SK-N-MC (cell line): Measurements from ENCODE around the gene HACD4.
"Not testable (repeated sequence)": the region's sequence is repeated elsewhere in the genome, so short reads cannot be mapped to it uniquely, and the experiment has no call there.

Experiments
- DNase-seq: peaks from one replicate; pipeline ENCODE4 v3.0.0-alpha.2; 2011; ENCODE audit warnings: low read depth, low spot score
- H3K27ac ChIP-seq: fragments of 200-600 bp; sonication (generic); 2 replicates; pipeline ENCODE4 v1.5.1; 2016; ENCODE audit warnings: mixed run types
- H3K36me3 ChIP-seq: fragments of 200-600 bp; sonication (generic); 2 replicates; pipeline ENCODE4 v1.6.1; 2017; ENCODE audit warnings: antibody characterized with exemption, low read length, mixed read lengths; ENCODE audit not compliant: insufficient read depth
- H3K4me3 ChIP-seq: fragments of 200-600 bp; sonication (generic); 2 replicates; pipeline ENCODE4 v1.5.1; 2016
- H3K9ac ChIP-seq: fragments of 200-600 bp; sonication (generic); 2 replicates; pipeline ENCODE4 v1.8.0; 2017; ENCODE audit warnings: mixed run types, mixed read lengths; ENCODE audit not compliant: insufficient read length
- H3K9me3 ChIP-seq: fragments of 200-600 bp; sonication (generic); 2 replicates; pipeline ENCODE4 v1.6.1; 2017; ENCODE audit warnings: low read depth, mild to moderate bottlenecking, antibody characterized with exemption, low read length, moderate library complexity, mixed read lengths
- EZH2 ChIP-seq: fragments of 200-600 bp; sonication (generic); IDR thresholded peaks from one replicate; pipeline ENCODE4 v1.6.1; 2017; ENCODE audit warnings: antibody characterized with exemption
- FOXP2 ChIP-seq: optimal IDR thresholded peaks from 2 replicates; pipeline ENCODE3; 2011; ENCODE audit warnings: mild to moderate bottlenecking, moderate library complexity; ENCODE audit not compliant: insufficient read depth; ENCODE audit errors: extremely low read length, control extremely low read depth
- POLR2AphosphoS5 ChIP-seq: IDR thresholded peaks from 2 replicates; pipeline ENCODE4 v1.6.1; 2012; ENCODE audit warnings: mild to moderate bottlenecking, low read depth, low read length, borderline replicate concordance

The HACD4 gene

GRCh38 chr9:20984506-20984905, 46.9 kb downstream of the HACD4 start:
- Histone ChIP-seq H3K9ac (no peak overlapping the region), H3K4me3 (no peak overlapping the region), H3K9me3 (no peaks in the 10 kb centered on the region), H3K36me3 (peaks cover 14% of the 10 kb centered on the region), H3K27ac (no peak overlapping the region)
- DNase-seq: no peak
- TF ChIP-seq FOXP2: no peak
- no peak for TF ChIP-seq EZH2

- Histone ChIP-seq H3K9ac (no peak overlapping the region), H3K36me3 (peaks cover 17% of the 10 kb centered on the region), H3K4me3 (no peak overlapping the region), H3K27ac (no peak overlapping the region), H3K9me3 (no peaks in the 10 kb centered on the region)
- DNase-seq: no peak
- TF ChIP-seq POLR2AphosphoS5 (no peak), FOXP2 (no peak), EZH2 (no peak)
These were observed 50.0 kb downstream of the HACD4 start for GRCh38 chr9:20981486-20981885.

GRCh38 chr9:20980832-20981455, 50.5 kb downstream of the HACD4 start:
- Histone ChIP-seq H3K9ac (no peak overlapping the region), H3K9me3 (no peaks in the 10 kb centered on the region), H3K36me3 (peaks cover 17% of the 10 kb centered on the region), H3K4me3 (no peak overlapping the region), H3K27ac (no peak overlapping the region)
- DNase-seq: no peak
- no peak for TF ChIP-seq POLR2AphosphoS5
- TF ChIP-seq FOXP2: no peak
- no peak for TF ChIP-seq EZH2

DNA sequence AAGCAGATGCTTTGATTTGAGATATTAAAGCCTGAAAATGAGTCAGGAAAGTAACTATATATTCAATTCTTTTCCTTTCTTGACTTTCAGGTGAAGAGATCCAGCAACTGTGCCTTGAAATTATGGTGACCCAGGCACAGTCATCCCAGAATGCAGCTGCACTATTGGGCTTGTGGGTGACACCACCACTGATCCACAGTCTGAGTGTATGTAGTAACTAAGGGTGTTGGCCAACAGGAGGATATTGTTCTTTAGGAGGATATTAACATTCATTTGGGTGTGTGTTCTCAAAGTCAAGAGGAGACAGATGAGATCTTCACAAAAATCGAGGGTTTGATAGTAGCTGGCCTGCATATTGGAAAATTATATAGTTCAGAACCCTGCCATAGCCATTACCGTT, 53.2 kb downstream of the HACD4 start:
- H3K36me3 ChIP-seq: peaks cover 17% of the 10 kb centered on the region
- no peak for DNase-seq

DNA sequence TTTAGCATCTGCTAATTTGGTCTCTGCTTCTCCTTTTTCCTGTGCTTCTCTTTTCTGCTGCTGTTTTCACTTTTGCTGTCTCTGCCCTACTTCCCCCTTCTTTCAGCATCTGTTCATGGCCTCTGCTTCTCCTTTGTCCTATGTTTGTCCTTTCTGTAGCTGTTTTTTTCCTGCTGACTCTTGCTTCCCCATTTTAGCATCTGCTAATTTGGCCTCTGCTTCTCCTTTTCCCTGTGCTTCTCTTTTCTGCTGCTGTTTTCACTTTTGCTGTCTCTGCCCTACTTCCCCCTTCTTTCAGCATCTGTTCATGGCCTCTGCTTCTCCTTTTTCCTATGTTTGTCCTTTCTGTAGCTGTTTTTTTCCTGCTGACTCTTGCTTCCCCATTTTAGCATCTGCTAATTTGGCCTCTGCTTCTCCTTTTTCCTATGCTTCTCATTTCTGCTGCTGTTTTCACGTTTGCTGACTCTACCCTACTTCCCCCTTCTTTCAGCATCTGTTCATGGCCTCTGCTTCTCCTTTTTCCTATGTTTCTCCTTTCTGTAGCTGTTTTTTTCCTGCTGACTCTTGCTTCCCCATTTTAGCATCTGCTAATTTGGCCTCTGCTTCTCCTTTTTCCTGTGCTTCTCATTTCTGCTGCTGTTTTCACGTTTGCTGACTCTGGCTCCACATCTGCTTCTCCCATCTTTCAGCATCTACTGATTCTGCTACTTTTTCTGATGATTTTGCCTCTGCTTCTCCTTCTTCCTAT, 57.1 kb downstream of the HACD4 start:
- not testable (repeated sequence) for H3K27ac ChIP-seq, H3K9me3 ChIP-seq
- peaks cover 11% of the 10 kb centered on the region for H3K36me3 ChIP-seq

More for the DNA sequence above, 53.2 kb downstream of the HACD4 start:
- TF ChIP-seq EZH2 (no peak), POLR2AphosphoS5 (no peak), FOXP2 (no peak)
- Histone ChIP-seq H3K9ac (no peak overlapping the region), H3K4me3 (no peak overlapping the region), H3K9me3 (no peaks in the 10 kb centered on the region), H3K27ac (no peak overlapping the region)

GRCh38 chr9:20973246-20973947, 58.0 kb downstream of the HACD4 start:
- DNase-seq, H3K9me3 ChIP-seq, H3K27ac ChIP-seq, H3K9ac ChIP-seq, H3K4me3 ChIP-seq: not testable (repeated sequence)
- peaks cover 11% of the 10 kb centered on the region for H3K36me3 ChIP-seq

More for the DNA sequence above, 57.1 kb downstream of the HACD4 start:
- not testable (repeated sequence) for H3K9ac ChIP-seq, H3K4me3 ChIP-seq, DNase-seq

DNA sequence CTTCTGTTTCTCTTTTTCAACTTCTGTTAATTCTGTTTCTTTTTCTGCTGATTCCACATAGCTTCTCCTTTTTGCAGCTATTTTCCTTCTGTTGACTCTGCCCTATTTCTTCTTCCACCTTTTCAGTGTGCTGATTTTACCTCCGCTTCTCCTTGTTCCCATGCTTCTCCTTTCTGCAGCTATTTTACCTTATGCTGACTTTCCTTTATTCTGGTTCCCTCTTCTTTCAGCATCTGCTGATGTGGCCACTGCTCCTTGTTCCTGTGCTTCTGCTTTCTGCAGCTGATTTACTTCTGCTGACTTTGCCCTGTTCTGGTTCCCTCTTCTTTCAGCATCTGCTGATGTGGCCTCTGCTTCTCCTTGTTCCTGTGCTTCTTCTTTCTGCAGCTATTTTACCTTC, 58.8 kb downstream of the HACD4 start:
- Histone ChIP-seq H3K27ac (no peak overlapping the region), H3K36me3 (peaks cover 11% of the 10 kb centered on the region), H3K4me3 (no peak overlapping the region), H3K9ac (no peak overlapping the region), H3K9me3 (no peaks in the 10 kb centered on the region)
- no peak for DNase-seq
- no peak for TF ChIP-seq POLR2AphosphoS5
- no peak for TF ChIP-seq FOXP2
- TF ChIP-seq EZH2: no peak

- Histone ChIP-seq H3K27ac (no peak overlapping the region), H3K36me3 (peaks cover 4% of the 10 kb centered on the region; the same call in 1 of the 2 replicates), H3K9ac (no peak overlapping the region), H3K4me3 (no peak overlapping the region), H3K9me3 (no peaks in the 10 kb centered on the region)
- DNase-seq: no peak
- TF ChIP-seq FOXP2 (no peak), EZH2 (no peak), POLR2AphosphoS5 (no peak)
These were observed 68.8 kb downstream of the HACD4 start for GRCh38 chr9:20962536-20963225.

GRCh38 chr9:20950707-20951106, 80.7 kb downstream of the HACD4 start:
- peaks cover 42% of the 10 kb centered on the region for H3K36me3 ChIP-seq

More at GRCh38 chr9:20950707-20951106, 80.7 kb downstream of the HACD4 start:
- H3K9me3 ChIP-seq: no peaks in the 10 kb centered on the region
- H3K4me3 ChIP-seq: no peak overlapping the region
- no peak overlapping the region for H3K27ac ChIP-seq
- TF ChIP-seq POLR2AphosphoS5 (no peak), FOXP2 (no peak), EZH2 (no peak)
- no peak overlapping the region for H3K9ac ChIP-seq
- DNase-seq: no peak
